Subcutaneous adipose tissue (tissue), 4 donors: ENCODE data around the gene SP140. TPM values are rescaled to one million over a fixed set of nuclear protein-coding genes. Genes with fewer than 3 reads are reported as not detected.

Source experiments
- CTCF ChIP-seq: fragments of 450-650 bp; IDR thresholded peaks from one replicate; pipeline ENCODE4 v1.5.1; 2016; ENCODE audit warnings: low read depth, mild to moderate bottlenecking, control low read depth, antibody characterized with exemption, moderate library complexity
- total RNA-seq, 4 donors: library from RNA; depleted of rRNA; stranded (reverse); fragments of >200 nt; gene quantifications; one replicate each; pipeline ENCODE4 v1.1.0, GENCODE V29; 2016

SP140 gene
- total RNA-seq, 4 donors from 2014 or later, result 0.19 to 4.2 (median 2.9) TPM

GRCh38 chr2:230317366-230317765, 91.8 kb downstream of the SP140 start:
- no peak for TF ChIP-seq CTCF

GRCh38 chr2:230318190-230319121, 92.9 kb downstream of the SP140 start:
- TF ChIP-seq CTCF, result no peak

- TF ChIP-seq CTCF, result no peak
These were observed 93.8 kb downstream of the SP140 start for GRCh38 chr2:230319211-230319862.

GRCh38 chr2:230321031-230321430, 95.5 kb downstream of the SP140 start:
- TF ChIP-seq CTCF, result no peak

- TF ChIP-seq CTCF, result no peak
These were observed 97.2 kb downstream of the SP140 start for GRCh38 chr2:230322561-230323384.

- TF ChIP-seq CTCF, result no peak
These were observed 98.0 kb downstream of the SP140 start for GRCh38 chr2:230323385-230324106.
